TTC549 (cell line): ENCODE data around the gene CRYBG1.

ENCODE experiments used
- FAIRE-seq: peaks from 2 replicates; lab custom pipeline; 2012; peaks lifted over from hg19 to GRCh38; lab: Jason Lieb, UNC

Gene CRYBG1

DNA sequence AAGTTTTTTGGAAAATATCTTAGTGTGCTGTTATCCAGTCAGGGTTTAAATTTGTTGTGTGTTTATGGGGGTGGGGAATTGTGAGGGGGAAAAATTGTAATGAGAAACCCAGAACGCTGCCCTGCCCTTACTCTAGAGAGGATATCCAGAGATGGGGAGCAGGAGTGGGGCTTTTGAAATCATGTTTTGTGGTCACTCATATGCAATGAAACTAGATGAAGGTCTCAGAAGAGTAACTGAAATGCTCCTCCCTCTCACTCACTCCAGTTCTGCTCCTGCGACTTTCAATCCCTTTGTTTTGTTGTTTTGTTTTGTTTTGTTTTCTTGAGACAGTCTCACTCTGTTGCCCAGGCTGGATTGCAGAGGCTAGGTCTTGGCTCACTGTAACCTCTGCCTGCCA, 100.0 kb downstream of the CRYBG1 start:
- no peak for FAIRE-seq

DNA sequence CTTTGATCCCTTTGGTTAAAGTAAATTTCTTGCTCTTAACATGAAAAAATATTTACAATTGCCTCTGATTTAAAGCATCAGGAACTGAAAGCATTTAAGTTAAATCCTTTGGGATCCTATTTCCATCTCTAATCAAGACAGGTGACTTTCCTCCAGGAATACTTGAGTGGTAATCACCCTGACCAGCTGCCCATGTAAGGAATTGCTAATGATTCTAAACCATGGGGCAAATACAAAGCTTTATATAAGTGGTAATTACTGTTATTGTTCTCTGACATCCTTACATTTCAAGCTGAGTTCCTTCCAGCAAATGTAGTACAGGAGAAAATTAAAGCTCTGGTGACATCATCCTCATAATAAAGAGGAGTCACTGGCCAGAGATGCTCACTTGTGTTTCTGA, 100.6 kb downstream of the CRYBG1 start:
- FAIRE-seq = no peak

DNA sequence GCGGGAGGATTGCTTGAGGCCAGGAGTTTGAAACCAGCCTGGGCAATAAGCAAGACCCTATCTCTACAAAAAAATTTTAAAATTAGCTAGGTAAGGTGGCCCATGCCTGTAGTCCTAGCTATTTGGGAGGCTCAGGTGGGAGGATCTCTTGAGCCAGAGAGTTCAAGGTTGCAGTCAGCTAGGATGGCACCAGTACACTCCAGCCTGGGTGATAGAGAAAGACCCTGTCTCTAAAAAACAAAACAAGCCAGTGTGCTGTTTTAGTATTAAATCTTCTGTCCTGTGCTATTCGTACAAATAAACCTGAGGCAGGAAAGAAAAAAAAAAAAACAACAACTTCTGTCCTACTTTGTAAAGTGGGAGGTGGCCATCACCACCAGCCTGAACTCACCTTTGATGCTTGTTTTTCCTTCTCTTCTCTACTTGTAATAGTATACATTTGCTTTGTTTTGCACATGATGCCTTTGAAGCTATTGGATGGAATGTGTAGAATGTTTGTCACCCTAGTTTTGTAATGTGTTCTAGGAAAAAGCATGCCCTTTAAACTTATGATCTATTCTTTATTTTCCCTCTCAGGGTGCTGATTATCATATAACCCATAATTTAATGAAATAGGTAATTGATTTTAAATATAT, 102.5 kb downstream of the CRYBG1 start:
- FAIRE-seq = no peak

DNA sequence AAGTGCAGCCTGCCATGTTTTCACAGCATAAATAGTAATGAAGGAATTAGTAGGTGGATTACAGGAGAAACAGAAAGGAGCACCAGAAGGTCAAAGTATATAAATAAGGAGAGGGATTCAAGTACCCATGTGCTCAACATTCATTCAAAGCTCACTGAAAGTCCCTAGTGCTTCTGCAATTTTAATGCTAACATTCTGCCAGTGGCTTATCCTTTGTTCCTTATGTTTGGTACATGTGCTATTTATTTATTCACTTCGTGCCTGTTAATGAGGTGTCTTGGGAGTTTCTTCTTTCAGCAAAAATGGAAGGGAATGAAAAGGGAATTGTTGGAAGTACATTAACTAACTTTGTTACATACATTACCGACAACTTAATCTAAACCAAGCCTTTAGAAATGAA, 105.7 kb downstream of the CRYBG1 start:
- FAIRE-seq = no peak

DNA sequence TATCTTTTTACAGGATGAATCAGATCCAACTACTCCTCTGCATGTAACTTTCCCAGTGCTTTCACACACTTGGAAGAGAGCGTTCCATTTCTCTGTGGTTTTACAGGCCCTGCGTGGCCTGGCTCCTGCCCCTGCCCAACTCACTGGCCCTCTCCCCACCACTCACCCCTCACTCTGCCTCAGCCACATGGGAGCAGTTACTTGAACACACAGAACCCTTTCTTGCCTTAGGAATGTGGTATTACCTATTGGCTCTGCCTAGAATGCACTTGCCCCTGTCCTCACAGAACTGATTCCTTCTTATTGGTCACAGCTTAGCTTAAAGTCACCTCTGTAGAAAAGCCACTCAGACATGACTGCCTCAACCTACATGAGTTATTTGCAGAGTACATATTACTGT, 108.4 kb downstream of the CRYBG1 start:
- FAIRE-seq = no peak

DNA sequence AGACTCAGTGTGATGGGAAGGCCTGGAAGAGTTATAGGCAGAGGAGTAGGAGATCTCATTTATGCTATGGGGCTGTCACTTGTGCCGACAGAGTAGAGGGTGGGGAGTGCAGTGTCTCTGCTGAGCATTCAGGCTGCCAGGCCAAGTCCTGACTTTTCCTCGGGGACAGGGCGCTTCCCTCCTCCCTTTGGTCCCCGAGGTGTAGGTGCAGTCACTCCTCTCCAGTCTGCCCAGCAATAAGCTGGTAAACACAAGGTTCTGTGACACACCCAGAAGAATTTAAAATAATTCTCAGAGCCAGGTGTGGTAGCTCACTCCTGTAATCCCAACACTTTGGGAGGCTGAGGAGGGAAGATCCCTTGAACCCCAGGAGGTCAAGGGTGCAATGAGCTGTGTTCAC, 109.4 kb downstream of the CRYBG1 start:
- no peak for FAIRE-seq

DNA sequence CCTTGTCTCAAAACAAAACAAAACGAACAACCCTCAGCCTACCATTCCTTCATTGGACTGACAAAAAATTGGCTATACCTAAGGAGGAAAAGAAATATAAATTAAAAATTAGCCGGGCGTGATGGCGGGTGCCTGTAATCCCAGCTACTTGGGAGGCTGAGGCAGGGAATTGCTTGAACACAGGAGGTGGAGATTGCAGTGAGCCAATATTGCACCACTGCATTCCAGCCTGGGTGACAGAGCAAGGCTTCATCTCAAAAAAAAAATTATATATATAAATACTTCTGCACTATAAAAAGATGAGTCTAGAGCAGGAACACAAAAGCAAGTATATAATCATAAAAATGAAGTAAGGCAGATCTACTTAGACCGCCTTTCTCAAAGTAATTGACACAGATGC, 109.8 kb downstream of the CRYBG1 start:
- FAIRE-seq = no peak

DNA sequence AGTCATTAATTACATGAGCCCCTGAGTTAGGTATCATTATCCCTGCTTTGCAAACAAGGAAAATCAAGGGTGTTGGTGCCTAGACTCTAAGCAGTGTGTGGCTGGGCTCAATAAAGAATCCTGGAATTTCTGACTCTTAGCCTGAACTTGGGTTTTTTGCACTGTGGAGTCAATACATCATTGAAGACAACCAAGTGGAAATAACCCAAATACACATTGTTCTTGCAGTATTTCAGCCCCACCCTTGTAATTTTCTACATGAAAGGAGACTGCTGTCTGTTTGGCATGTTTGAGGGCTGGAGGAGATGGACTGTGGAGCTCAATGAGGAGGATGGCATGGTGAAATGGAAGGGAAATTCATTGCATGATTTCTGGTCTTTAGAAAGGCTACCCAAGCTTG, 110.3 kb downstream of the CRYBG1 start:
- no peak for FAIRE-seq

DNA sequence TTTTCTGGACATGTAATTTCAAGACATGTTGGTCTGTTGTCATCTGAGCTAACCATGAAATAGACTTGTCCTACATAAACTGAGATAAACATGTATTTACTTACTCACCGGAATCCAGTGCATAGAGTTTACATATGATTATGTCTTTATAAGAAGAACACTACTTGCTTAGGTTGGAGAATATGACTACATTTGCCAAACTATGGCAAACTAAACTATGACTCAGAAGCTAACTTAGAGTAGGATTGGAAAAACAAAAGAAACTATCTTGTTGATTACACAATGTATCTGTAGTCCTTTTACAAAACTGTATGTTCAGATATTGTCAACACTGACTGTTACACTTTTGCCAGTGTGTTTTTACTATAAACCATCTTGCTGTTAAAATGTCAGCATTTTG, 113.3 kb downstream of the CRYBG1 start:
- no peak for FAIRE-seq

DNA sequence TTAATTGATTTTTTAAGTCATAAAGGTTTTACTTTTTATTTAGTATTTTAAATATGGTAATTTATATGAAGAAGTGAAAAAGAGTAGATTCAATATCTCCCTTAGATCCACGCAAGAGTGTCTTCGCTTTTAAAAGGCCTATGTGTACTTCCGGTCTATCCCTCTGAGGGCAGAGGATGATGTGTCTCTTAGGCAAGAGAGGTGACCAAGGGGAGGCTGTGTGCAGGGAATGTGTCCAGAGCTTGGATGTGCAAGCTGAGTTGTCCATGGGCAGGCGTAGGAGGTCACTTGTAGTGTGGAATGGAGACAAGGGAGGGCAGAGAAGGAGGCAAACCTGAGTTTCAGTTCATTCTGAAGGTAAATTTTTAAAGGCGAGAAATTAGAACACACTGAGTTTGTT, 113.9 kb downstream of the CRYBG1 start:
- no peak for FAIRE-seq

DNA sequence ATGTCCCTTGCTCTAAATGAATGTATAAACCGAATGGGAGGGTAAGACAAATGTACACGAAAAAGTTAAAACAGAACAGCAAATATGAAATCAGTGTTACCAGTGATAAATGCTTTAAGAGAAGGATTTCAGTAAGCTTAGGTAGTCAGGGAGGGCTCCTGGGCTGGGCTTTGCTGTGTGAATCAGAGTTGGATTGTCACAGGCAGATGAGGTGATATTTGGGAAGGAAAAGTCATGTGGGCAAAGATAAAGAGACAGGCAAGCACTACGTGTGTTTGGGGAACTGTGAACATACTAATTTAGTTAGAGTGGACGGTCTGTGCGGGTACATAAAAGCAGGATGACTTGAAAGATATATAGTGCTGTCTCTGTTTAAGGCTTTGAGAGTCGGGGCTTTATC, 114.8 kb downstream of the CRYBG1 start:
- no peak for FAIRE-seq

DNA sequence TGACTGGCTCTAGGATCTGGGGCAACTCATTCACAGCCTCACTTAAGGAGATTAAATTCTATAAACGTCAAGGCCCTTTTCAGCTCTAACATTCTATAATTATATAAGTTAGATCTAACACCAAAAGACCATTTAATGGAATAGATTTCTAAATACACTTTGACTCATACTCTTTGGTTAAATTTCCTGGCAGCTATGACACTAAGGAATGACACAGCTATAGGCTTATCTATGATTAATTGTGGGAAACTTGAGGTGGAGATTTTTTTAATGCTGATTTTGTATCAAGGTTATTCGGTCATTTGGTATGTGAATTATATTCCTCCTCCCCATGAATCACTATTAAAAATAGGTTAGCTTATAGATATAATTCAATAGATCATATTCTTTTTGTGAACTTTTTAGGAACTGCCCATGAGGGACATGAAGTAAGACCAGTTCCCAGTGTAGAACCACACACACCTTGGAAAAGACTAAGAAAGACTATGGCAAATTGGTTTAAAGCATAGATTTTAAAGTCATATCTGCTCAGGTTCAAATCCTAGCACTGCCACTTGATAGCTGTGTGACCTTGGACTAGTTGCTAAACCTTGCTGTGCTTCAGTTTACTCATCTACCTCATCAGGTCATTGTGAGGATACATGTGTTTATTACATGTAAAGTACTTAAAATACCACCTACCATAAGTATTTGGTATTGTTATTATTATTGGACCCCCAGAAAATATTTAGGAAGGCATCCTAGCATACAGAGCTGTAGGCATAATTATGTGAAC, 116.0 kb downstream of the CRYBG1 start:
- no peak for FAIRE-seq

DNA sequence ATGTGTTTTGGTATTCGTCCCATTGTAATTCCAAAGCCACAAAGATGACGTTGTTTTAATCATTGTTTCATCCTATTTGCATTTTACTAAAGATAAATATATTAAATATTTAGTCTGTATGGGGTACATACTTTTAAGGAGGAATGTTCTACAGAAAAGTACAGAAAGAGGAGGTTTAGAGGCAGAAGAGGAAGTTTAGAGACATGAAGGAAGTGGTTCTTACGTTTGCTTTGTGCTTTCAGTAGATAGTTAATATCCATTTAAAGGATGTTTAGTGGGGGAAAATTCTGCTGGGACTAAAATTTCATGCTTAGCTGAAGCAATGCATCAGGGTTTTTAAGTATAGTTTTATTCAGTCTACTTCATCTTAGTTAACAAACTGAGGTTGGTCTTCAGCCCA, 116.6 kb downstream of the CRYBG1 start:
- no peak for FAIRE-seq

DNA sequence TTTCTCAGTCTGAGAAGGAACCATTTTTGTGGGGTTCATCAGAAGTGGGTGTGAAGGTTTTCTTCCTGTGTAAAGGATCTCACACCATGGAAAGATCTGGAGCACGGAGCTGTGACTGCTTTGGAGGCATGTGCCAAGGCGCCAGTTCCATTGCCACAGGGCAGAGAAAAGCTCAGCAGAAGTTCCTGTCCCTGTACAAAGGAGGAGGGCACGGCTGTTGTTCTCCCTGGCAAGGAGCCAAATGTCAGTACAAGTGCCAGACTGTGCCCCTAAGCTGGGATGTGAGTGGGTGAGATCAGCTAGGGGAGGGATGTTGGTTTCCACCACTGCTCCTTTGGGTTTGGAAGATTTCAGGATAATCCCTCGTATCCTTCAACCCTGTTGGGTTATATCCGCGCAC, 117.3 kb downstream of the CRYBG1 start:
- no peak for FAIRE-seq

DNA sequence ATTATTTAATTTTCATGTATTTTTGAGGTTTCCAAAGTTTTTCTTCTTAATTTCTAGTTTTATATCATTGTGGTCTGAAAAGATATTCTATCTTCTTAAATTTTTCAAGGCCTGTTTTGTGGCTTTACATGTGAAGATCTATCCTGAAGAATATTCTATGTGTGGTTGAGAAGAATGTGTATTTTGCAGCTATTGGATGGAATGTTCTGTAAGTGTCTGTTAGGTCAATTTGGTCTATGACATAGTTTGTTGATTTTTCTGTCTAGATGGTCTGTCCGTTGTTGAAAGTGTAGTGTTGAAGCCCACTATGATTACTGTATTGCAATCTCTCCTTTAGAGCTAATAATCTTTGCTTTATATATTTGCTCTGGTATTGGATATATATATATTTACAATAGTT, 125.7 kb downstream of the CRYBG1 start:
- no peak for FAIRE-seq

DNA sequence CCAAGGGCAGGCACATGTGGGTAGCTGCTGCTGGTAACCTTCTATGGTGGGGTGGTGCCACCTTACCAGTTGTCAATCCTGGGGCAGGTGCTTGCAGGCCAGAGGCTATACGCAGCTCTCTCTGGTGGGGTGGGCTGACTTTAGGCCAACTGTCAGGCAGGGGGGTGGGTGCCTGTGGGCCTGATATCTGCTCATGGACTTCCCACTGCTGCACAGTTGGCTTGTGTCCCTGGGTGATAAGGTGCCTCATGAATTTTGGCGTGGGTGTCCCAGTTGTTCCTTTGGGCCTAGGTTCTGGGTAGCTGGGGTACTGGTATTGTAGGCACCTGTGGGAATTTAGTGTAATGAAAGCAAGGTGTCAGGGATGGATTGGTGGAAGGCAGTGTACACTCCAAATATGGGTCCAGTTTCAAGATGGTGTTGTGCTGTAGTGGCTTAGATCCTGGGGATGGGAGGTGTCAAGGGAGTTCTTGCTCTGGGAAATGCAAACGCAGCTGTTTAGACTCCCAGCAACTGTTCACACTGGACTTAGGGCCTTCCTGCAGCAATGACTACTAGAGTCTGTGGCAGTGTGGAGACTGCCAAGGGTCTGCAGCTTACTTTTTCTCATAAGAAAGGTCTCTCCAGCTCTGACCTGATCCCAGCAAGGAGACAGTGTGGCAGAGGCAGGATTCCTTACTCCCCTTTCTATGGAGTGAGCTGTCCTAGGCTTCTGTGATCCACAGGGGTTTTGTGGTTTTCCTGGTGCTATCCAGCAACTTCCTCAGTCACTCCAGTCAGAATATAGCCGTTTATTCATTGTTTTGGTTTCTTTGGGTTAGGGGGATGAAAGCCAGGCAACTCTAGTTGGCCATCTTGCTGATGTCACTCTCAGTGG, 128.2 kb downstream of the CRYBG1 start:
- no peak for FAIRE-seq

DNA sequence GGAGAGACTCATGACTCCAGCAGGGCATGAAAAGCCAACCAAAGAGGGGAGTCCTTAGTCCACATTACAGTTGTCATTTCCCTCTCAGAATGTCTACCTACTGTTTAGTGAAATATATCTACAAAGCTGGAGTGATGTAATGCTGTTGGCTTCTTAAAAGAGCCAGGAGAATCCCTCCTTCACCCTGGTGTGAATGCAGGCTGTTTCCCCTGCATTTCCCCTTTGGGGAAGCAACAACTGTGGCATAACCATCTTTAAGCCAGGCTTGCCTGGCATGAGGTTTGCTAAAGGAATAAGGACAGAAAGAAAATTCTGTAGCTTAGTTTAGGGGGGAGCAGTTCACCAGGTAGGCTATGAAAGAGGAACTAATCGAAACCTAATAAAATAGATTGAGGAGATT, 129.5 kb downstream of the CRYBG1 start:
- no peak for FAIRE-seq

DNA sequence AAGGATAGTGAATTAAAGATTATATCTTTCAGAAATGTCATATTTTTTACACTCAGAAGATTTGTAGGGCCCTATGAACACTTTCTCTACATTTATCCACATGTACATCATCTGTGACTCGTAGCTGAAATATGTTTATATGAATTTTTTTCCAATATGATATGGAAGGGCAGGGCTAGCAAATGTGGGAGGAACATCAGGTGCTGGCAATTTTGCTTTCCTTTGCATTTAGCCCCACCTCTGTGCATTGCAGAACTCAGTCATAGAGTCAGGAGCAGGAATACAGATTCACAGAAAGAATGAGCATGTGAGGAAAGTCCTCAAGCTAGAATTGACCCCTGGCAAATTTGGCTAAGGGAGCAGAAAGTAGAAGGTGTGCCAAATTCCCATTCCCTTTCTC, 129.9 kb downstream of the CRYBG1 start:
- FAIRE-seq = no peak

DNA sequence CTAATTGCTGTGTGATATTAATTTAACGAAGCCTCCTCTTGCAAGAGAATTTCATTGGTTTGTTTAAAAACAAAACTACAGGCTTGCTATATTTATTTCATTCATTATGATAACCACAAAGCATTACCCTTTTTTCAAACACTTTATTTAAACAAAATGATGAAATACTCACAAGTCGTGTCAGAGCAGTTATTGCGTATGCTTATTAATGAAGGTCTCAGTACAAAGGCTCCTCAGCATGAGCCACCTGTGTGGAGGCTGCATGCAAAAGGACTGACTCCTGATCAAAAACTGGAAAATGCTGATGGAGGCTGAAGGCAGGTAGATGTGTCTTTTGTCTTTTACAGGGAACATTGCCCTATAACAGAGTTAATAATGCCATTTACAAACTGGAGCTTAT, 130.5 kb downstream of the CRYBG1 start:
- no peak for FAIRE-seq

DNA sequence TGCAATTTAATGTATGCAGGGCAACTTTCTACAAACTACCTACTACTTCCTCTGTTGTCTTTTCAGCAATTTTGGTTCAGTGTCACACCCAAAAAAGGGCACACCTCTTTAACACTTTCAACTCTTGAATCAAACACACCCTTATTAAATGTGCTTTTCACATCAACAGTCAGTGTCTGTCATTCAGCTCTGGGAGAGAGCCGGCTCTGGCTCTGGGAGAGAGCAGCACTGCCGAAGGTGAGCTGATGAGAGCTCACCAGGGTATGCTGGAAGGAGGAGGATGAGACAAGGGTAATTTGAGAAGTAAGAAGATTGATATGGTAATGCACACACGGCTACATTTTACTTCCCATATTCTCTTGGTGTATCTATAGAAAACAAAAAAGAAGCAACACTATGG, 134.5 kb downstream of the CRYBG1 start:
- FAIRE-seq = no peak

DNA sequence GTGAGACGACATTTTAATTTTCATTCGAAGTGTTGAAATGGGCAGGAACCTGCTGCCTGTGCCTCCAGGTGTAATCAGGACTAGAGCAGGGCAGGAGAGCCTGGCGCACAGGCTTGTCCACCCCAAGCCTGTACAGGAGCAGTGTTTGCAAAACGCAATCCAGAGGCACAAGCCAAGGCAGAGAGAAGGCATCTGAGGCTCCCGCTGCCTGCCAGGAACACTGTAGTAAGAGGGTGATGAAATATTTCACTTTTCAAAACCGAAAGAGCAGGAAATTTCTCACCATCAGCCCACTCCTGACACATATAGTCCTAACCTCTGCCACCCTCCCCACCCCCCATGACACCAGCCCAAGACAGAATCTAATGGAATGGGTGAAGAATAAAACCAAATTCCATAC, 136.3 kb downstream of the CRYBG1 start:
- no peak for FAIRE-seq

DNA sequence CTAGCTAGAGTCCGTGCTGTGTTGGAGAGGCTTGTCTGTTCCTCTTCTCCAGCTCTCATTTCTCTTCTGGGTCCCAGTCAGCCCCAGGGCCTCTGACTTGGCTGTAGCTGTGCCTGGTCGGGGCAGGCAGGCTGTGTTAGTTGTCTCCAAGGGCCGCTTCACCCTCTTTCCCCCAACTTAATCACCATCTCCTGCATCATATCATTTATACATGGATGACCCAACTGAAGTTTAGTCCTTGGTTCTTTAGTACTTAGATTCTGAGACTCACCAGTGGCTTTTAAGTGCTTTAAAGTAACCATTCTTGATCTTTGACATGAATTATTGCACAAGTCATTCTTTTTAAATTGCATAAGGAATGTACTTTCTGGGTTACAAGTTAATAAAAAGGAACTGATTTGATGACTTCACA, 141.4 kb downstream of the CRYBG1 start:
- FAIRE-seq = no peak

DNA sequence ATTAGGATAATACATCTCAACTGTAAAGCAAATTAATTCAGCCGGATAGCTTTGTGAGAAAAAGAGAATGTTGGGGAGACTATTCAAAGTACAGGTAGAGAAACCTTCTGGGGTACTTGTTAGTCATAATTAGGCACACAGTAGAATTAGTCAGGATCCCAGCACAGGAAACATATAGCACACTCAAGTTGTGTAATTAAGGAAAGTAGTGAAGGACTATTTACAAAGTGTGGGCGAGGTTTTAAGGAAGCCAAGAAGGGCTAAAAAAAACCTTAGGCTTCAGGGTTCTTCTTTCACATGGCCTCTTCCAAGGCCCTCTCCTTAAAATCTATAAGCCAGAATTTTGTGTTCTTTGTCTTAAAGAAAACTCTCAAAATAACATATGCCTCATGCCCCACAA, 142.0 kb downstream of the CRYBG1 start:
- FAIRE-seq = no peak
